GM19452 (cell line): ENCODE measurements around the gene SPP1.
"Not testable (repeated sequence)": the region's sequence is repeated elsewhere in the genome, so short reads cannot be mapped to it uniquely, and the experiment has no call there.

Source experiments
- ATAC-seq: cut with Tn5 transposase; IDR thresholded peaks from one replicate; pipeline ENCODE4 v1.9.1; 2021; ENCODE audit not compliant: unreplicated experiment

The SPP1 gene

DNA sequence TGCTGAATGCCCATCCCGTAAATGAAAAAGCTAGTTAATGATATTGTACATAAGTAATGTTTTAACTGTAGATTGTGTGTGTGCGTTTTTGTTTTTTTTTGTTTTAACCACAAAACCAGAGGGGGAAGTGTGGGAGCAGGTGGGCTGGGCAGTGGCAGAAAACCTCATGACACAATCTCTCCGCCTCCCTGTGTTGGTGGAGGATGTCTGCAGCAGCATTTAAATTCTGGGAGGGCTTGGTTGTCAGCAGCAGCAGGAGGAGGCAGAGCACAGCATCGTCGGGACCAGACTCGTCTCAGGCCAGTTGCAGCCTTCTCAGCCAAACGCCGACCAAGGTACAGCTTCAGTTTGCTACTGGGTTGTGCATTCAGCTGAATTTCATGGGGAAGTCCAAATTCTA is at the start of gene SPP1:
SPP1 (plus strand) TSS at position 249 of the 400 bp plus-strand sequence. CDS start 1,182 bp downstream, outside the sequence.
- peak; percentile 84 for ATAC-seq

- ATAC-seq: no peak
These were observed 48.9 kb upstream of the SPP1 start for GRCh38 chr4:87926554-87927098.

GRCh38 chr4:87930629-87931028 is 44.9 kb upstream of the SPP1 start:
- ATAC-seq: no peak

DNA sequence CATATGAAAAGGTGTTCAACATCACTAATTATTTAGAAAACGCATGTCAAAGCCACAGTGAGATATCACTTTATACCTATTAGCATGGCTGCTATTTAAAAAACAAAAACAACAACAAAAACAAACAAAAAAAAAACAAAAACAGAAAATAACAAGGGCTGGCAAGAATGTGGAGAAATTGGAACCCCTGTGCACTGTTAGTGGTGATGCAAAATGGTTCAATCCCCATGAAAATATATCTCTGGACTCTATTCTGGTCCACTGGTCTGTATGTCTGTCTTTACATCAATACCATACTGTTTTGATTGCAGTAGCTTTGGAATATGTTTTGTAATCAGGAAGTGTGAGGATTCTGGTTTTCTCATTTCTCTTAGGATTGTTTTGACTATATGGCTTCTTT is 43.6 kb upstream of the SPP1 start:
- ATAC-seq: no peak

GRCh38 chr4:87932718-87933141 is 42.8 kb upstream of the SPP1 start:
- ATAC-seq: no peak

DNA sequence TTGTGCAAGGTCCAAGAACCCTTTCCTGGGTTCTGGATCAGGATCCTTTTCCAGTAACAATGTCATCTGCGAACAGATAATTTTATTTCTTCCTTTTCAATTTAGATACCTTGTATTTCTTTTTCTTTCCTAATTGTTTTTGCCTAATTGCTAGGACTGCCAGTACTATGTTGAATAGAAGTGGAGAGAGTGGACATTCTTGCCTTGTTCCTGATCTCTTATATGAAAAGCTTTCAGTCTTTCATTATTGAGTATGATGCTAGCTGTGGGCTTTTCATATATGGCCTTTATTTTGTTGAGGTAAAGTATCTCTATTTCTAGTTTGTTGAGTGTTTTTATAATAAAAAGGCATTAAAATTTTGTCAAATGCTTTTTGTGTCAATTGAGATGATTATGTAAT is 42.2 kb upstream of the SPP1 start:
- ATAC-seq: no peak

- no peak for ATAC-seq
These were observed 41.3 kb upstream of the SPP1 start for GRCh38 chr4:87934157-87934704.

GRCh38 chr4:87934973-87935372 is 40.5 kb upstream of the SPP1 start:
- no peak for ATAC-seq

DNA sequence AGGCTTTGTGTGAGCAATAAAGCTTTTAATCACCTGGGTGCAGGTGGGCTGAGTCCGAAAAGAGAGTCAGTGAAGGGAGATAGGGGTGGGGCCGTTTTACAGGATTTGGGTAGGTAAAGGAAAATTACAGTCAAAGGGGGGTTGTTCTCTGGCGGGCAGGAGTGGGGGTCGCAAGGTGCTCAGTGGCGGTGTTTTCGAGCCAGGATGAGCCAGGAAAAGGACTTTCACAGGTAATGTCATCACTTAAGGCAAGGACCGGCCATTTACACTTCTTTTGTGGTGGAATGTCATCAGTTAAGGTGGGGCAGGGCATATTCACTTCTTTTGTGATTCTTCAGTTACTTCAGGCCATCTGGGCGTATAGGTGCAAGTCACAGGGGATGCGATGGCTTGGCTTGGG is 39.6 kb upstream of the SPP1 start:
- not testable (repeated sequence) for ATAC-seq

DNA sequence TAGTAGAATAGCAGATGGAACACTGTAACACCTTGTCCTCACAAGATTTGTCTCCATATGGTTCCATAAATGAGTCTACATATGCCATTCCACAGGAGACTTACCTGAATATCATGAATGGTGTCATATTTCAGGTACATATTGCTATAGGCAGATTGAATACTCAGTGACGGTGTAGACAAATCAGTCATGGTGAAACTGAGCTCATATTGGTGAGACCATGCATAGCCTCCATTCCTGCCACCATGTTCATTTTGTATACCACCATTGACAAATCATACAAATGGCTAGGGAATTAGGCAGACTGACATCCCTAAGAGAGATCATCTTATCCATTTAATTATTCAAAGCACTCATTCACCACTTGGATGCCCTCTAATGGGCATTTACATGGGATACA is 38.0 kb upstream of the SPP1 start:
- no peak for ATAC-seq

DNA sequence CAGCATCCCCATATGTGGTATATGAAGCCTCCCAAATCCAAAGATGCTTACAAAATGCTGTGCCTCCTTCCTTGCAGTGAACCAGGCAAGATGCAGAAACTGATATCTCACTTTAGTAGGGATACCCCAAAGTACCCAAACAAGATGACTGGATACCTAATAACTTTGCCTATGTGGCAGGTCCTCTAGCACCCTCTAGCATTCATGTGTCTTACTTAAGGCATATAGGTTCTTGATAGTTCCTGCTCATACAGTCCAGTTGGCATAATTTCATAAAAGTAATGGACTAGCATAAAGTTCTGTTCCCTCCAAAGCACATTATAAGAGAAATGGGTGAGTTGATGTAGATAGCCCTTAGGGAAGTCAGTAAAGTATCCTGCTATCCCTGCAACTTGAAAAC is 36.8 kb upstream of the SPP1 start:
- no peak for ATAC-seq

- ATAC-seq: no peak
These were observed 35.4 kb upstream of the SPP1 start for GRCh38 chr4:87939978-87940690.

GRCh38 chr4:87940809-87941208 is 34.7 kb upstream of the SPP1 start:
- ATAC-seq: not testable (repeated sequence)

GRCh38 chr4:87941537-87942392 is 33.7 kb upstream of the SPP1 start:
- ATAC-seq: no peak

DNA sequence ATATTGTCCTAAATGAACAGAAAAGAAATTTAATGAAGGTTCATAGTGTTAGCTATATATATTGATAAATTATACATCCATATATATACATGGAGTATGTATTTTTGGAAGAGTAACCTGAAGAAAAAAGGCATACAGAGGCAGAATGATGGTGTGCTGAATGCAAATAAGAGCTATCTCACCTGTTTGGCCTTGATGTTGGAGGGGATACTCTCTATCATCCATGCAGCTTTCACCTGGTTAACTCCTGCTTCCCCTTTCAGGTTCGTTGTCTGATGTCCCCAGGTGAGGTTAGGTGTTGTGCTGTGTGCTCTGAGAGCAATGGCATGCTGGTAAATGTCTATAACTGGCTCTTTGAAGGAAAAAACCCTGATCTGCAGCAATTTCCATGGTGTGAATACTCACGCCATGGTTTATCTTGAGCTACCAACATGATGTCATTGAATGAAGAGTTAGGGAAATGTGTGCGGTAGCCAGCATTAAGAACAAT is 31.8 kb upstream of the SPP1 start:
- no peak for ATAC-seq

DNA sequence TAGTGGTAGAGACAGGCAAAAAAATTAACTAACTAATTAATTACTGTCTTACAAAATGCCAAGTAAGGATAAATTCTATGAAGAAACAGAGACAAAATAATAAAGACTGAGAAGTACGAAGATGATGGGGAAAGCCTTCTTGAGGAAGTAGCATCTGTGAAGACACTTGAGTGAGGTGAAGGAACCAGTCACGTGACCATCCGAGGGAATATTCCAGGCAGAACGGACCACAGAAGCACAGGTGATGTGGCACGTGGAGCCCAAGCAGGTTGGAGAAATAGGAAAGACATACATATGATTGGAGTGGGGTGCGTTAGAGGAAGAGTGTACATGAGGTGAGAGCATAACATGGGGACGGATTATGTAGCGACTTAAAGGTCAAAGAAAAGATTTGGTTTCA is 30.5 kb upstream of the SPP1 start:
- ATAC-seq: no peak

GRCh38 chr4:87946766-87947165 is 28.7 kb upstream of the SPP1 start:
- no peak for ATAC-seq

DNA sequence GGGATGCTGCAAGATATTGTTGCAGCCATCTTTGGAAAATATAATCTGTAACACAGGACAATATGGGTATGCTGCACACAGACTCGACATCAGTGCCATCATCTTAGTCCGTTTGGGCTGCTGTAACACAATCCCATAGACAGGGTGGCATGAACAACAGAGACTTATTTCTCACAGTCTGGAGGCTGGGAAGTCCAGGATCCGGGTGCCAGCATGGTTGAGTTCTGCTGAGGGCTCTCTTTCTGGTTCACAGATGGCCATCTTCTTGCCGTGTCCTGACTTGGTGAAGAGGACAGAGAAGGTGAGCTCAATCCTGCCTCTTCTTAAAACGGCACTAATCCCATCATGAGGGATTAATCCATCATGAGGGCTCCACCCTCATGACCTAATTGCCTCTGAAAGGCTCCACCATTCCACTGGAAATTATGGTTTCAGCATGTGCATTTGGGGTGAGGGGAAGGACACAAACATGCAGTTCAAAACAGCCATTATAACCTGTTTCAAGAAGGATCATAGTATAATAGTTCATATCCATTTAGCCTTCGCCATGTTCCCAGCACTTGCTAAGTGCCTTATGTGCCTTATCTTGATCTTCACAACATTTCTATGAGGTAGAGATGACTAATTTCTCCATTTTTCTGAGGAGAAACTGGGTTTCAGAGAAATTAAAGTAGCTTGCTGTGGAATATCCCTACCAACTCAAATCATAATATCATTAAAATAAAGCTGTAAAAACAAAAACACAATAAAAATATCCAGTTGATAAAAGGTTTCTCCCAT is 27.9 kb upstream of the SPP1 start:
- ATAC-seq: no peak

- no peak for ATAC-seq
These were observed 25.6 kb upstream of the SPP1 start for GRCh38 chr4:87949961-87950360.

DNA sequence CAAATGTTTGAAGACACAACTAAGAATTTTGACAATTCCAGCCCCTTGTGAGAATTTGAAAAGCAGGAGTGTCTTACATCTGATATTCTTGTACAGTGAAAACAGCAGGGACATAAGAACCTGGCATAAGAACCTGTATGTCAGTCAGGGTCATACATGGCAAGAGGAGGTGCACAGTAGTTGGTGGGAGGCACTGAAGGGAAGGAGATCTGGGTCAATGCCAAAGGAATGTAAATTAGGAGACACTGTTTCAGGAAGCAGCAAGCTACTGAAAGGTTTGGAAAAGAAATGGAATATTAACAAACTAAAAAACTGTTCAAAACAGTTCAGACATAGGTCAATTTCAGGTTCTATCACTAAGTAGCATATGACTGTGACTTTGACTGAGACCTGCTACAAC is 25.0 kb upstream of the SPP1 start:
- no peak for ATAC-seq
